ENCODE measurements around the gene NOS3.

DNA sequence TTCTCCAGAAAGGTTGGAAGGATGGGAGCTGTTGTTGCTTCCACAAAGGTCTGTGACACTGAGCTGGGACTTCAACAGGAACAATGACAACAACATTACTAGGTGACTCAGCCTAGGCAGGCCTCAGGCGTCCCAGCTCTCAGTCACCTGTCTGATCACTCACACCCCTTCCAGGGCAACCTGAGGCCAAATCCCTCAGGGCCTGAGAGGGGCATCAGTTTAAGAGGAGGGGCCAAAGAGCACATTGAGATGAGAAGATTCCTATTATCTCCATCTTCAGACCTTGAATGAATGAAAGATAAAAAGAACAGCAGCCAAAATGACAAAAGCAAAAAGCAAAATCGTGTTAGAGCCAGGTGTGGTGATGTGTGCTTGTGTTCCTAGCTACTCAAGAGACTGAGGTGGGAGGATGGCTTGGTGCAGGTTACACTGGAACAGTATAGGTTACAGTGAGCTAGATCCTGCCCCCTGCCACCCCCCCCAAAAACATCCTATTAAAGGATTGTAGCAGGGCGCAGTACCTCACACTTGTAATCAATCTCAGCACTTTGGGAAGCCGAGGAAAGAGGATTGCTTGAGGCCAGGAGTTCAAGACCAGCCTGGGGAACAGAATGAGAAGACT is 33.7 kb downstream of the NOS3 start, which contains the start of gene ATG9B:
- no peak for TF ChIP-seq POLR2A (IDR thresholded peaks at IDR 0.05)
- TF ChIP-seq, protein P1, sequence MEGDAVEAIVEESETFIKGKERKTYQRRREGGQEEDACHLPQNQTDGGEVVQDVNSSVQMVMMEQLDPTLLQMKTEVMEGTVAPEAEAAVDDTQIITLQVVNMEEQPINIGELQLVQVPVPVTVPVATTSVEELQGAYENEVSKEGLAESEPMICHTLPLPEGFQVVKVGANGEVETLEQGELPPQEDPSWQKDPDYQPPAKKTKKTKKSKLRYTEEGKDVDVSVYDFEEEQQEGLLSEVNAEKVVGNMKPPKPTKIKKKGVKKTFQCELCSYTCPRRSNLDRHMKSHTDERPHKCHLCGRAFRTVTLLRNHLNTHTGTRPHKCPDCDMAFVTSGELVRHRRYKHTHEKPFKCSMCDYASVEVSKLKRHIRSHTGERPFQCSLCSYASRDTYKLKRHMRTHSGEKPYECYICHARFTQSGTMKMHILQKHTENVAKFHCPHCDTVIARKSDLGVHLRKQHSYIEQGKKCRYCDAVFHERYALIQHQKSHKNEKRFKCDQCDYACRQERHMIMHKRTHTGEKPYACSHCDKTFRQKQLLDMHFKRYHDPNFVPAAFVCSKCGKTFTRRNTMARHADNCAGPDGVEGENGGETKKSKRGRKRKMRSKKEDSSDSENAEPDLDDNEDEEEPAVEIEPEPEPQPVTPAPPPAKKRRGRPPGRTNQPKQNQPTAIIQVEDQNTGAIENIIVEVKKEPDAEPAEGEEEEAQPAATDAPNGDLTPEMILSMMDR (IDR thresholded peaks at IDR 0.05 in 4 of 5, conservative IDR thresholded peaks at IDR 0.05 in 1 of 5): no peak
